Hepatic stellate cell (primary cell): ENCODE results near the gene SCPEP1.

Experiments used
- DNase-seq: peaks from one replicate; pipeline ENCODE4 v3.0.0; 2011; ENCODE audit warnings: low spot score

Gene SCPEP1

DNA sequence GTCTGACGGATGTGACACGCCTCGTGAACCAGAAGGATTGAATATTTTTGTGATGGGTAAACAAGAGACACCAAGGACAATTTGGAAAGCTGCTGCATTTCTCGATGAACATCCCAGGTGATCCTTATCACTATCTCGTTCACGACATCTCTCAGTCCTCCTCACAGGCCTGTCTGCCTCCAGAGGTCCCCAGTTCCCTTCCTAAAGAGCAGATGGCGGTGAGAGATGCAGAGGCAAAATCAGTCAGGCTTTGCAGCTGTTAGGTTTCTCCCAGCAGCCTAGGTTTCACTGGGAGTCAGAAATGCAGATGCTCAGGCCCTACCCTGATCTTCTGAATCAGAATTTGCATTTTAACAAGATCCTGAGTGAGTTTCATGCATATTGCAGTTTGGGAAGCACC lies 23.6 kb downstream of the SCPEP1 start:
- no peak for DNase-seq

DNA sequence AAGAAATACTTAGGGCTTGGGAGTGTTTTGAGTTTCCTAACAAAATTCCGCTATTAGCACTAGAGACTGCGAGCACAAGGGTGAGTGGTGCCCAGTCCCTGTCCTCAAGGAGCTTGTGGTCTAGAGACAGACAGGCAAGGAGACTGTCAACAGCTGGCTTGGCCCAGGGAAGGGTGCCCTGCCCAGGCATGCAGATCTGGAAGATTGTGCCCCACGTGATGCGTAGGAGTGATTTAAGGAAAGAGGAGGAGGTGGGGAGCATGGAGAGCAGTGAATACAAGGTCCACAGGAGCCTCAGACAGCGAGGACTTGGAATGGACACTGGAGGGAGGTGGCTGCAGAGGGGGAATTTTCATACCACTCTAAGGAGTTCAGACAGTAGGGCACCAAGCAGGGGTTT lies 25.0 kb downstream of the SCPEP1 start:
- no peak for DNase-seq

DNA sequence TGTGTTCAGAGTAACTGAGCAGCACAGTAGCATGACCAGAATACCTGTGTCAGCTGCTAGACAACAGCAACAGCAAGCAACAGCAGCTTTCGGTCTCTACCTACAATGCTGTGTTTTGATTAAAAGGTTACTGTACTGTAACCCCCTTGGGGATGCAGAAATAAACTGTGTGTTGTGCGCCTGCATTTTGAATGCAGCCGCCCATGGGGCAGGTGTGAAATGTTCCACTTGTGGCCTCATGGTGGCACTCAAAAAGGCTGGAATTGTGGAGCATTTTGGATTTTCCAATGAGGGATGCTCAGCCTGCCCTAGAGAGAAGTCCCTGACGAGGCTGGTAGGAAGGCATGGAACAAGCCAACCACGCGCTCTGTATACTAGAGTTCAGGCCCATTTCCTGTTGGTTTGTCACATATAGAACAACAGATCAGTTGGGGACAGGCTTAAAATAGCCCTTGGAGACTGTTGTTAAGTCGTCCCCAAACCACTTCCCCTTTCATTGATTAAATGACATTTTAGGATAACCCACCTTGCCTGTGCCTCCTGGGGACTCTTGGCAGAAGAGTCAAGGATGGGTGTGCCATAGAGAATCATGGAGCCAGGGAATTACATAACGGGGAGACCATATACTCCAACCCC lies 27.1 kb downstream of the SCPEP1 start:
- no peak for DNase-seq

DNA sequence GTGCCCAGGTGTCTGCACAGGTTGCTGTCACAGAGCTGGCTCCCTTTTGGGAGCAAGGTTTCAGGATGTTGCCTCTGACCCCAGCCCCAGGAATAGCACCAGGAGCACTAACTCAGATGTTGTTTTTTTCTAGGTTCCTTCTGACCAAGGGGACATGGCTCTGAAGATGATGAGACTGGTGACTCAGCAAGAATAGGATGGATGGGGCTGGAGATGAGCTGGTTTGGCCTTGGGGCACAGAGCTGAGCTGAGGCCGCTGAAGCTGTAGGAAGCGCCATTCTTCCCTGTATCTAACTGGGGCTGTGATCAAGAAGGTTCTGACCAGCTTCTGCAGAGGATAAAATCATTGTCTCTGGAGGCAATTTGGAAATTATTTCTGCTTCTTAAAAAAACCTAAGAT lies 28.1 kb downstream of the SCPEP1 start:
- DNase-seq: no peak

DNA sequence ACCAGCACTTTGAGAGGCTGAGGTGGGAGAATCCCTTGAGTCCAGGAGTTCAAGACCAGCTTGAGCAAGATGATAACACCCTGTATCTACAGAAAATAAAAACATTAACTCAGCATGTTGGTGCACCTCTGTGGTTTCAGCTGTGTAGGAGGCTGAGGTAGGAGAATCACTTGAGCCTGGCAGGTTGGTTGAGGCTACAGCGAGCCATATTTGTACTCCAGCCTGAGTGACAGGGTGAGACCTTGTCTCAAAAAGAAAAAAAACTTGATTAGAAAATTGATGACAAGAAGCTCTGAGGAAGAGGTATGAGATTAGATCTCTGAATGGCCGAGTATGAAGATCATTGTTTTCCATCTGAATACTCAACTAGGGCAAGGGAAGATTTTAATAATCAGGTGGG lies 31.0 kb downstream of the SCPEP1 start:
- DNase-seq: no peak

DNA sequence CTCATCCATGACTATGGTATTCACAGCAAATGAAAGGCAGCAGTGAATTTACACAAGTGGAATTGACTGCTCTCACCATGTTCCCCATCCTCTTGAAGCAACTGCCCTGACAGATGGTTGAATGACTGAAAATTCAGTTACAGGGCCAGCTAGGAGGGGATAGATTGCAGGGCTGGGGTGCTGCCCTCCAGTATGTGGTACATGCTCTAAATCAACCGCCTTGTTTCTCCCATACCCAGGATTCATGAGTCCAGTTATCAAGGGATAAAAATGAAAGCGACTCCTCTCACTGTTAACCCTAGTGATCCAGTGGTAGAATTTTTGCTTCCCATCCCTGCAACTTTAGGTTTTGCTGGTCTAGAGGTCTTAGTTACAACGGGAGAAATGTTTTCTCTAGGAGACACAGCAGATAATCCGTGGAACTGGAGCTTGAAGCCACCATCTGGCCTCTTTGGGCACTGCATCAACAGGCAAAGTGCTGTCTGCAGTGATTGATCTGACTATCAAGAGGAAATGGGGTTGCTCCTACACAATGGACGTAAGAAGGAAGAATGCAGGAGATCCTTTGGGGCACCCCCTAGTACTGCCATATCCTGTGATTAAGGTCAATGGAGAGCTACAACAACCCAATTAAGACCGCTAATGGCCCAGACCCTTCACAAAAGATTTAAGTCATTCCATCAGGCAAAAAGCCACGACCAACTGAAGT lies 32.0 kb downstream of the SCPEP1 start:
- DNase-seq: peak; percentile 57

DNA sequence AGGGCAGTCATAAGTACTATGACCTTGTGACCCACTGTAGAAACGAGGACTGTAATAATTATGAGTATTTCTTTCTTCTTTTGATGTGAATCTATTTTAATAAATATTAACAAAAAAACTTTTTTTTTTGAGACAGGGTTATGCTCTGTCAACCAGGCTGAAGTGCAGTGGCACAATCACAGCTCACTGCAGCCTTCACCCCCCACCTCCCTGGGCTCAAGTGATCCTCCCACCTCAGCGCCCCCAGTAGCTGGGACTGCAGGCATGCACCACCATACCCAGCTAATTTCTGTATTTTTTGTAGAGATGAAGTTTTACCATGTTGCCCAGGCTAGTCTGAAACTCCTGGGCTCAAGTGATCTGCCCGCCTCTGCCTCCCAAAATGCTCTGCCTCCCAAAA lies 32.6 kb downstream of the SCPEP1 start:
- no peak for DNase-seq

DNA sequence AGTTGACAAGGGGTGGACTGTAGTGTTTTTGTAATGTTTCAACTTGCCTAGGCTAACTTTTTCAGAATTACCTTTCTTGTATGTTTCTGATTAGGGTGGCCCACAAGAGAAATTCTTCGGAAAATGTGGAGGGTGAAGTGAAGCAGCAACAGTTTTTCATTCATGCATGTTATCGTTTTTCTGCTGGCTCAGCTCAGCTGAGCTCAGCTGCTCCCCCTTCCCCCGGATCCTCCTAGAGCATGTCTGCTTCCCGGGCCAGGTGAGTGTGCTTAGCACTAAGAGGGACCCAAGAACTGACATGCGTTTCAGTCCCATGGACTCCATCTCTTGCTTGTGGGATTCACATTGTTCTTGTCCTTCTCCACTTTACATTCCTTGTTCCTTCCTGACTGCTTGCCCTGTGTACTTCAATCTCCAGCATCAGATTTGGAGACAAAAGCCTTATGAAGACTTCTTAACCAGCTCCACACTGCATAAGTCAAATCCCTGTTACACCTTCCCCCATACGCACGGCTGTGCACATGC lies 33.6 kb downstream of the SCPEP1 start:
- DNase-seq: no peak

DNA sequence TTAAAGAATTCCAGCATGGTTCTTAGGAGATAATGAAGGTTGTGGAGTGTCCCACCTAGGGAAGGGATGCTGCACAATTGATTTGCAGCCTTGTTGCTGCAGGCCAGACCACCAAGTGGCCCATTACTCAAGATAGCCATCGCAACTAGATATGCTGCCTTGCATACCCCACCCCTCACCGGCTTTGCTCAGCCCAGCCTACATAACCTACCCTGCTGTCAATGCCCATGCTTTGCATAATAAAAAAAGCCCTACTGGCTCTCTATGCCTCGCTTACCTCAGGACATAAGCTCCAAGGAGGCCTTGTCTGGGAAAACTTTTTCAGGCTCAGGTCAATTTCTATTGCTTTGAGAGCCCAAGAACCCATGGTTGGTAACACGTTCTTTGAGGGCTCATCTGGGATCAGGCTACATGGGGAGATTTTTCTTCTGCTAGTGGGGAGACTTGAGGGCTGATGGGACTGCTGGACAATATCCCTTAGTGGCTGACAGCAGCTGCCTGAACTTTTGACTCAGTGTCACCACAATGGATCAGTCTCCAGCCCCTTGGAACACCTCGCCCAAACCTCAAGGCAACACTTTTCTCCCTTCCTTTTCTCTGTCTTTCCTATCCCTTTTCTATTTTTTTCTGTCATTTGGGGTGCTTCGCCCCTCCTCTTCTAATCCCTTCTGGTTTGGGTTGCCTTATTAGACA lies 38.3 kb downstream of the SCPEP1 start:
- DNase-seq: no peak

DNA sequence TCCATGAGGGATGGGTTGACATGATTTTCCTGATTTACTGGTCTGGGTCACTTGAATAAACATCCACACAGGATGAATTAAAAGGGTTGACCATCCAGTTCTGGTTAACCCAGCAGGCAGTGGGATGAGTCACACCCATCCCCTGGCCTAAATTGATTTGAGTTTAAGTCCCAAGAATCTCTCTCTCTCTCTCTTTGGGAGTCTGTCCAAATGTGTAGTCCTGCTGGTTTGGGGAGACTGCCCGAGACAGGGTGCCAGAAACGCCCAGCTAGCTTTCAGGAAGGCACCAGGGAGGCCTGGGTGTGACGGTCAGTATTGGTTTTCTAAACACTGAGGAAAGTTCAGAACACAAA lies 38.8 kb downstream of the SCPEP1 start:
- no peak for DNase-seq

DNA sequence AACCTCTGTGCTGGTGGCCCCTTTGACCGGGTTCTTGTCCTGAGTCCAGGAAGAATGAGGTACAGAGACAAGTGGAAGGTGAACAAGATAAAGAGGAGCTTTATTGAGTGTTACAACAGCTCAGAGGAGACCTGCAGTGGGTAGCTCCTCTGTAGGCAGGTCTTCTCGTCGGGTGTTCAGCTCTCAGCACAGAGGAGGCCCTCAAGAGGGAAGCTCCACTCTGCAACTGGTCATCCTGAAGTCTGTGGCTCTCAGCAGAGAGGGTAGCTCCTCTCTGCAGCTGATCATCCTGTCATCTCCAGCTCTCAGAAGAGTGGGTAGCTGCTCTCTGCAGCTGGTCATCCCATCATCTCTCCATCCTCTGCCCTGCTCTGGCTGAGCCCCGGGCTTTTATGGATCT lies 39.7 kb downstream of the SCPEP1 start:
- DNase-seq: no peak

DNA sequence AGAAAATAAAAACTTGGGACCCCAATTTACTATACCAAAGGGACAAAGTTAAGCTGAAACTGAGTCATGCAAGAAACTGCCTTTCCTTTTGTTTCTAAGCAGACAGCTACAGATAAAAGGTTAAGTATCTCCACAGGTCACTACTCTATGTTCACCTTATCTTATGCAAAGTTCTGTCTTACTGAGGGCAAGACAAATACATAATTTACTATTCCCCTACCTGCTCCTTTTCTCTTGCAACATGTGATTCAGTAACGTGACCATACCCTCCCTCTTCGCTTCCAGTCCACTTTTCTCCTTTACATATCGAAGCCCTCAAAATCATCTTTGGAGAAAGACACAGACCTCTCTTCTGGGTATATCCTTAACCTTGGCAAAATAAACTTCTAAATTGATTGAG lies 42.3 kb downstream of the SCPEP1 start:
- no peak for DNase-seq

DNA sequence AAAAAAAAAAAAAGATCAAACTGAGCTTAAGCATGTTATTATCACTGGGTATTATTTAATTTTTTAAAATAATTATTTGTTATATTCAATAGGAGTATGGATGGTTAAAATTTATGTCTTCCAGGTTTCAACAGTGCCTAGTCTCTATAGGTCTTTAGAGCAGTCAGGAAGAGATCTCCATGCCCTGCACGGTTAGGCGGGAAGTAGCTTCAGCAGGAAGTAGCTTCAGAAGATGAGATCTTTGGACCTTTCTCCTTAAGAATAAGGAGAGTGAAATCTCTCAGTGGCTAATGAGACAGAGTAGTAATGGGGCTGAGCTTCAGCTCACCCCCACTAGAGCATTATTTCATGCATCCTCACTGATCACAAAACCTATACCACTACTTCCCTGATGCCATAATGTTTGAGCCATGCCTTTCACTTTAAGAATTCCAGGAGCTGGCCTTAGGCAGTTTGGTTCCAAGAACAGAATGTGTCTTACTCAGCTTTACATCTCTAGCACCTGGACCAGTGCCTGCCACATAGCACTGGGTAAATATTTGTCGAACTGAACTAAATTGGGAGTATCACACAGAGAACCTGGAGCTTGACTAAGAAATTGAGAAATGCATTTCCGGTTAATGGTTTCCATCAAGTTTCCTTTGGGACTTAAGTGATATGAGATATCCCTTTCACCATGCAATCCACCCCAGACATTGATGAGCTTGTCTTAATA lies 43.5 kb downstream of the SCPEP1 start:
- no peak for DNase-seq

DNA sequence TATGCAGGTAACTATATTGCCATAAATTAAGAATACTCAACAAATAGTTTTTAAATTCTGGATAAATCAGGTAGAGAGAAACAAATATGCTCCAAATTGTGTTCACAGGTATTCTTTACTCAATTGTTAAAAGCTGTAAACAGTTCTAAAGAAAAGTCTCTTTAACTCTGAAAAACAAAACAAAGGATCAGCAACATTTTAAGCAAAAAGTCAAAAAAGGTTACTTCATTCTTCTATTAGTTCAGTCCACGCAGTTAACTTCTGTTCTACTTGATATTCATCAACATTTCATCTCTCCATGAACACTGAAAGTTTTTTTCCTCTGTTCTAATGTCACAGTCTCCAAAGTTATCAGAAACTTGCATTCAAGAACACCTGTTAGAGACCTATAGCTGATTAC lies 47.9 kb downstream of the SCPEP1 start:
- DNase-seq: no peak

DNA sequence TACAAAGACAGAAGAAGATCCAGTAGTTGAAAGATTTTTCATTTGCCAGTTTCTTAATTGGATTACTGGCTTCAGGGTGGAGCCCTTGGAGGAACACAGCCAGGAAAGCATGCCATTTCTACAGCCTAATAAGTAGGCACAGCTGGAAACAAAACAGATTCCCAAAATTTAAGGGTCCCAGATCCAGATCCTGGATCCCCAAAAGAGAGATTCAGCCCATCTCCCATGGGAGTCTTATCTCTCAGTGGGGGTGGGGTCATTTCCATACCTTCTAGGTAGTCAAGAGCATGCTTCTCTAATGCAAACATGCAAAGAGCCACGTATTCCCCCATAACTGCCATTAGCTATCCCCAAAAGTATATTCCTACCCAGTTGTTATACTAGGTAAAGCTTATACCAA lies 49.9 kb downstream of the SCPEP1 start:
- DNase-seq: no peak

DNA sequence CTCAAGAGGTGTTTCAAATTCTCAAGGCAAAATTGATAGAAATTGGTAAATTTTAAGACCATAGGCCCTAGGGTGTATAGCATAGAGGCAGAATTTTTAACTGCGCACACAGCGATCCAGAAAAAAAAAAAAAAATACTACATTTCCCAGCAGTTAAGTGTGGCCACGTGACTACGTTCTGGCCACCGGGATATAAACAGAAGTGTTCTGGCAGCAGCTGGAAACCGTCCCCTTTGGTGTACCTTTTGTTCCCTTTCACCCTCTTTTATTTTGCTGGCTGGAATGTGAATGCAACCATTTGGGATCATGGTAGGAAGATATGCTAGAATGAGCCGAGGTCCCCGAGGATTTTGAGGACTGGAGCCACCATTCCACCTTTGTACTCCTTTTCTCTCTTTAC lies 54.4 kb downstream of the SCPEP1 start:
- DNase-seq: no peak

DNA sequence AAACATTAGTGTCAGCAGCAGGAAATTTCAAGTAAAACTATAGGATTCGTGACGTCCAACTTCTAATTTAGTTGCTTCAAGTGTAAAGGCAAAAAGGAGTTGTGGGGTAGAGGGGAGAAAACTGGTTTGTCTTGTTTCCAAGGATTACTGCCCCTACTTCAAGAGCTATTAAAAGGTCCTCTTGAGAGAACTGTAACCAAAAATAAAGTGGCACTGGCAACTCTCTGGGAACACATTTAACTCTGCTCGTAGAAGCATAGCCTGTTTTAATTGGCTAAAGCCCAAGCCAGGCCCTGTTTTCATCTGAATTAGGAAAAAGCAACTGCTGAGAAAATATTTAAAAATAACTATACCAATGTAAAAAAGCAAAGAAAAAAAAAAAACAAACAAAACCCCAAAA lies 55.4 kb downstream of the SCPEP1 start:
- DNase-seq: no peak

DNA sequence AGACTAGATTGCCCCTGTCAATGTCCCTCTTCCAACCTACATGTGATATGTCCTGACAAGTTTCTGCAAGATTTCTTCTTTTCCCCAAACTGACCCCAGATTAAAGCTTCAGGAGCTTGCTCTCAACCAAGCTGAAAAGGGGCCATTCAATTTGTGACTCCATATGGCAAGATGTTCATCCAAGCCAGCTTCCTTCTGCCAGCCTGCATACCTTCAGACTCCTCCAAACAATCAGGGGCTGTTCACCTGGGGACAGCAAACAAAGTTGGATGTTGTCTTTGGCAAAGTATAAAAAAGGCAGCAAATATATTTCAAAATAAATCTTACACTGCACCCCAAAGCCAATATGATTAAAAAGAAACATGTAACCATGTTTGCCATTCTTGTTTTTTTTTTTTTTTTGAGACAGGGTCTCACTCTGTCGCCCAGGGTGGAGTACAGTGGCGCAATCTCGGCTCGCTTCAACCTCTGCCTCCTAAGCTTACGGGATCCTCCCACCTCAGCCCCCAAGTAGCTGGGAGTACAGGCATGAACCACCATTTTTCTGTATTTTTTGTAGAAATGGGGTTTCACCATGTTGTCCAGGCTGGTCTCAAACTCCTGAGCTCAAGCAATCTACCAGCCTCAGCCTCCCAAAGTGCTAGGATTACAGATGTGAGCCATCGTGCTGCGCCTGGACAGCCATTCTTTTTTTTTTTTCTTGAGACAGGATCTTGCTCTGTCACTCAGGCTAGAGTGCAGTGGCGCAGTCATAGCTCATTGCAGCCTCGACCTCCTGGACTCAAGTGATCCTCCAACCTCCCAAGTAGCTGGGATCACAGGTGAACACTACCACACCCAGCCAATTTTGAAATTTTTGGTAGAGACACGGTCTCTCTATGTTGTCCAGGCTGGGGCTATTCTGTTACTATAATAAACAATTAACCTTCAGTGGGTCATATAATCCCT lies 57.1 kb downstream of the SCPEP1 start:
- DNase-seq: no peak

DNA sequence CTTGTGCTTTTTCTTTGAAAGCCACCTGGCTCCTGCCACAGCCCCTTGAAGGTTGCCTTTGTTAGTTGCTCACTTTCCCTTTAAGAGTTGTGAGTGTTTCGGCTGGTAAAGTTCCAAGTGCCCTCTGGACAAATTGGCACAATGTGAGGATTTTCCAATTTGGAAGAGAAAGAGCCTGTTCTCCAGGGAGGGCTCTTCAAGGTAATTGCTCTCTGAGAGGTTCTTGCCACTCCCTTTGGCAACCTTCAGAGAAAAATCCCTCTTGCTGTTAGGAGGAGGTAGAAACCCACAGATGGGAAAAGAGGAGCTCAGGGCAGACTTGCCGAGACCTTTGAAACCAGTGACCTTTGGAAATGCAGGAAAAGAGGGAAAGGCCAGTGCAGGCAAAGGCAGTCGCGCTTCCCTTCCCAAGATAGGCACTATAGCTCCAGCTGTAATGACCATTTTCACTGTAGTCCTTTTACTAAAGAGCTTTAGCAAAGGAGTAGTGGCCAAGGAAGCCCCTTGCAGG lies 58.1 kb downstream of the SCPEP1 start:
- DNase-seq: no peak

DNA sequence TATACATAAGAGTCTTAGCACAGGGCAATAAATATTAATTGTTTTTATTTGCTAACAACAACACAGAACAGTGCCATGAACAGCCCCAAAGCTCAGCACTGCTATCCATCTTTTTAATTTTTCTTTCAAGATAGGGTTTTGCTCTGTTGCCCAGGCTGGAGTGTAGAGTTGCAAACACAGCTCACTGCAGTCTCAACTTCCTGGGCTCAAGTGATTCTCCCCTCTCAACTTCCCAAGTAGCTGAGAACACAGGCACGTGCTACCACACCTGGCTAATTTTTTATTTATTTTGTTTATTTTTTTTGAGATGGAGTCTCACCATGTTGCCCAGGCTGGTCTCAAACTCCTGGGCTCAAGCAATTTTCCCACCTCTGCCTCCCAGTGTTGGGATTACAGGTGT lies 59.5 kb downstream of the SCPEP1 start:
- DNase-seq: no peak

DNA sequence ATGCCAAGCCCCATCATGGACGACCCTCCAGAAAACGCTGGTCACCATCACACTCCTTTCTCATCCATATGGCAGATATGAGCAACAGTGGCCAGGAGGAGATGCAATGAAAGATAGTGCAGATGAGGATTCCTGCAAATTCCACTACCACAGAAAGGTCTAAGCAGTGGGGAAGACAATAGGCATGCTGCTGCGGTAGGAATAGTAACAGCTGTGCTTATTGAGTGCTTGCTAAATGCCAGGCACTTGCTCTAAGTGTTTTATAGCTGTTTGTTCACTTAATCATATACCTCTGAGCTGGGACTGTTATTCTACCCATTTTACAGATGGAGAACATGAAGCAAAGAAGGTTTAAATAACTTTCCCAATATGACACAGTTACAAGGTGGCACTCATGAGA lies 60.6 kb downstream of the SCPEP1 start:
- no peak for DNase-seq
